H9 (cell line): Measurements from ENCODE around the gene RHBDD3. TPM values are rescaled to one million over a fixed set of nuclear protein-coding genes. Genes with fewer than 3 reads are reported as not detected.

Experiments used
- DNase-seq: peaks from one replicate; pipeline ENCODE4 v3.0.0-alpha.2; 2017
- H2AFZ ChIP-seq: one replicate; pipeline ENCODE4 v1.6.1; 2013; ENCODE audit warnings: mild to moderate bottlenecking, low read length, control low read depth, moderate library complexity
- H2AK5ac ChIP-seq: 2 replicates; pipeline ENCODE4 v1.6.1; 2013; ENCODE audit warnings: low read length, control low read depth, mixed read lengths; ENCODE audit not compliant: insufficient read length
- H2BK120ac ChIP-seq: one replicate; pipeline ENCODE4 v1.6.1; 2013; ENCODE audit warnings: low read depth, mild to moderate bottlenecking, low read length, control low read depth, inconsistent platforms; ENCODE audit not compliant: poor library complexity, severe bottlenecking
- H2BK12ac ChIP-seq: 2 replicates; pipeline ENCODE4 v1.6.1; 2013; ENCODE audit warnings: low read length, control low read depth, mixed read lengths, low read depth; ENCODE audit not compliant: insufficient read length
- H2BK15ac ChIP-seq: 2 replicates; pipeline ENCODE4 v1.6.1; 2013; ENCODE audit warnings: low read depth, low read length, control low read depth
- H2BK20ac ChIP-seq: one replicate; pipeline ENCODE4 v1.6.1; 2013; ENCODE audit warnings: low read depth, mild to moderate bottlenecking, low read length, control low read depth, inconsistent platforms; ENCODE audit not compliant: poor library complexity, severe bottlenecking
- H2BK5ac ChIP-seq: 2 replicates; pipeline ENCODE4 v1.6.1; 2013; ENCODE audit warnings: low read length, control low read depth, mixed read lengths; ENCODE audit not compliant: insufficient read length
- H3K14ac ChIP-seq: 2 replicates; pipeline ENCODE4 v1.6.1; 2013; ENCODE audit warnings: low read length, control low read depth; ENCODE audit not compliant: insufficient read depth
- H3K18ac ChIP-seq: 2 replicates; pipeline ENCODE4 v1.6.1; 2013; ENCODE audit warnings: low read depth, mild to moderate bottlenecking, mixed read lengths, low read length, control low read depth; ENCODE audit not compliant: insufficient read length
- H3K23ac ChIP-seq: 2 replicates; pipeline ENCODE4 v1.6.1; 2013; ENCODE audit warnings: low read length, control low read depth, mixed read lengths, low read depth; ENCODE audit not compliant: insufficient read length
- H3K23me2 ChIP-seq: 2 replicates; pipeline ENCODE4 v1.6.1; 2013; ENCODE audit warnings: low read depth, mild to moderate bottlenecking, mixed read lengths, low read length, control low read depth; ENCODE audit not compliant: insufficient read length, poor library complexity, severe bottlenecking
- H3K27ac ChIP-seq: 2 replicates; pipeline ENCODE4 v1.5.1; 2013; ENCODE audit warnings: low read length, control low read depth, mixed read lengths, low read depth; ENCODE audit not compliant: insufficient read length
- H3K27me3 ChIP-seq: 2 replicates; pipeline ENCODE4 v1.6.1; 2013; ENCODE audit warnings: low read length, control low read depth, inconsistent platforms; ENCODE audit not compliant: insufficient read depth
- H3K4ac ChIP-seq: 2 replicates; pipeline ENCODE4 v1.6.1; 2013; ENCODE audit warnings: low read depth, mild to moderate bottlenecking, control low read depth, inconsistent platforms, low read length, moderate library complexity
- H3K4me1 ChIP-seq: 2 replicates; pipeline ENCODE4 v1.6.1; 2013; ENCODE audit warnings: low read length, control low read depth, inconsistent platforms; ENCODE audit not compliant: insufficient read depth
- H3K4me2 ChIP-seq: 2 replicates; pipeline ENCODE4 v1.6.1; 2013; ENCODE audit warnings: low read length, control low read depth, mixed read lengths; ENCODE audit not compliant: insufficient read length, insufficient read depth
- H3K56ac ChIP-seq: 2 replicates; pipeline ENCODE4 v1.6.1; 2013; ENCODE audit warnings: low read depth, mild to moderate bottlenecking, mixed read lengths, low read length, control low read depth; ENCODE audit not compliant: insufficient read length
- H3K79me1 ChIP-seq: 2 replicates; pipeline ENCODE4 v1.6.1; 2013; ENCODE audit warnings: low read depth, mild to moderate bottlenecking, moderate library complexity, low read length, control low read depth, inconsistent platforms; ENCODE audit not compliant: insufficient read depth, poor library complexity, severe bottlenecking
- H3K79me2 ChIP-seq: 2 replicates; pipeline ENCODE4 v1.6.1; 2013; ENCODE audit warnings: low read length, control low read depth, inconsistent platforms; ENCODE audit not compliant: insufficient read depth
- H3K9ac ChIP-seq: 2 replicates; pipeline ENCODE4 v1.6.1; 2013; ENCODE audit warnings: low read length, control low read depth, mixed read lengths; ENCODE audit not compliant: insufficient read length; ENCODE audit errors: extremely low read depth
- H3K9me3 ChIP-seq: one replicate; pipeline ENCODE4 v1.6.1; 2013; ENCODE audit warnings: low read depth, low read length, inconsistent platforms; ENCODE audit not compliant: control insufficient read depth
- H3T11ph ChIP-seq: one replicate; pipeline ENCODE4 v1.6.1; 2013; ENCODE audit warnings: mild to moderate bottlenecking, low read length, control low read depth, inconsistent platforms
- H4K20me1 ChIP-seq: one replicate; pipeline ENCODE4 v1.6.1; 2013; ENCODE audit not compliant: control insufficient read depth, insufficient read length, insufficient read depth
- H4K5ac ChIP-seq: 2 replicates; pipeline ENCODE4 v1.6.1; 2013; ENCODE audit warnings: low read depth, mild to moderate bottlenecking, mixed read lengths, low read length, control low read depth; ENCODE audit not compliant: insufficient read length
- H4K8ac ChIP-seq: replicated peaks from 2 replicates; pipeline ENCODE4 v1.6.1; 2013; ENCODE audit warnings: low read length, control low read depth, mixed read lengths, low read depth; ENCODE audit not compliant: insufficient read length
- H4K91ac ChIP-seq: 2 replicates; pipeline ENCODE4 v1.6.1; 2013; ENCODE audit warnings: low read depth, mild to moderate bottlenecking, moderate library complexity, mixed read lengths, low read length, control low read depth; ENCODE audit not compliant: insufficient read length
- H3K27ac Mint-ChIP-seq, 3 experiments: 2 replicates in 2 of 3; 3 replicates in 1 of 3; pipeline ENCODE4 v1.8.0; 2020 to 2021; ENCODE audit warnings: mixed read lengths in 3 of 3, mild to moderate bottlenecking in 1 of 3, moderate library complexity in 1 of 3
- H3K27me3 Mint-ChIP-seq: 2 replicates; pipeline ENCODE4 v1.8.0; 2021; ENCODE audit warnings: low read depth, mild to moderate bottlenecking, moderate library complexity, mixed read lengths
- H3K36me3 Mint-ChIP-seq, 3 experiments: 2 replicates in 2 of 3; 3 replicates in 1 of 3; pipeline ENCODE4 v1.8.0; 2020 to 2021; ENCODE audit warnings: low read depth in 3 of 3, mixed read lengths in 3 of 3; ENCODE audit not compliant: insufficient read depth in 1 of 3
- H3K4me1 Mint-ChIP-seq, 2 experiments: 2 replicates each; pipeline ENCODE4 v1.8.0; 2020; ENCODE audit warnings: mixed read lengths in 2 of 2
- H3K4me3 Mint-ChIP-seq, 2 experiments: 2 replicates in 1 of 2; 3 replicates in 1 of 2; pipeline ENCODE4 v1.8.0; 2020 to 2021; ENCODE audit warnings: mild to moderate bottlenecking in 2 of 2, mixed read lengths in 2 of 2, moderate library complexity in 1 of 2
- H3K9me3 Mint-ChIP-seq, 2 experiments: 2 replicates in 1 of 2; 3 replicates in 1 of 2; pipeline ENCODE4 v1.8.0; 2020; ENCODE audit warnings: mild to moderate bottlenecking in 2 of 2, mixed read lengths in 2 of 2, moderate library complexity in 1 of 2
- WGBS: extraction: QIAGEN DNeasy Blood & Tissue Kit; methylation state at CpG from one replicate; pipeline ENCODE4 v1.1.7; 2013; ENCODE audit warnings: missing lambda C conversion rate, low lambda C conversion rate, mixed read lengths; ENCODE audit not compliant: insufficient read length; ENCODE audit errors: extremely low coverage; 5-methylcytosine and 5-hydroxymethylcytosine counted together
- total RNA-seq: library from RNA; stranded (reverse); gene quantifications from 2 replicates; pipeline ENCODE4 v1.2.1, GENCODE V29; 2021
- TF ChIP-seq, protein P1 (sequence below): fragments of 200-600 bp; sonication (generic); conservative IDR thresholded peaks from 3 replicates; pipeline ENCODE4 v1.8.0; 2021; ENCODE audit warnings: antibody characterized with exemption, mild to moderate bottlenecking

Gene RHBDD3
- total RNA-seq, 1 experiment from 2014 or later: 99.7 TPM

DNA sequence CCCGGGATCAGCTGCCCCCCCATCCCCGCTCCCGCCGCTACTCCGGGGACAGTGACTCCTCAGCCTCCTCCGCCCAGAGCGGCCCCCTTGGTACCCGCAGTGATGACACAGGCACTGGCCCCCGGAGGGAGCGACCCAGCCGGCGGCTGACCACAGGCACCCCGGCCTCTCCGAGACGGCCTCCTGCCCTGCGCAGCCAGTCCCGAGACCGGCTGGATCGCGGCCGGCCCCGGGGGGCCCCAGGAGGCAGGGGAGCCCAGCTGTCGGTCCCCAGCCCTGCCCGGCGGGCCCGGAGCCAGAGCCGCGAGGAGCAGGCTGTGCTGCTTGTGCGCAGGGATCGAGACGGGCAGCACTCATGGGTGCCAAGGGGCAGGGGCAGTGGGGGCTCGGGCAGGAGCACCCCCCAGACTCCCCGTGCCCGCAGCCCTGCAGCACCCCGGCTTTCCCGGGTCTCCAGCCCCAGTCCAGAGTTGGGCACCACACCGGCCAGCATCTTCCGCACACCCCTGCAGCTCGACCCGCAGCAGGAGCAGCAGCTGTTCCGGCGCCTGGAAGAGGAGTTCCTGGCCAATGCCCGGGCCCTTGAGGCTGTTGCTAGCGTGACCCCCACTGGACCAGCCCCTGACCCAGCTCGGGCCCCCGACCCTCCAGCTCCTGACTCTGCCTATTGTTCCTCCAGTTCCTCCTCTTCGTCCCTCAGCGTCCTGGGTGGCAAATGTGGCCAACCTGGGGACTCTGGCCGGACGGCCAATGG lies 43.9 kb upstream of the RHBDD3 start:
- no peak overlapping the region for H2BK20ac ChIP-seq
- Mint-ChIP-seq H3K9me3 (peaks cover 4 to 13% of the 10 kb centered on the region in 2 experiments; a peak in 4 of 5 replicates), H3K4me1 (peaks cover 18 to 30% of the 10 kb centered on the region in 2 experiments), H3K27ac (no peak overlapping the region), H3K36me3 (peaks cover 0 to 5% (median 2%) of the 10 kb centered on the region in 3 experiments; a peak in 3 of 7 replicates), H3K27me3 (peaks cover 46% of the 10 kb centered on the region), H3K4me3 (no peak overlapping the region)
- H3K4me1 ChIP-seq: no peaks in the 10 kb centered on the region
- no peak overlapping the region for H2AK5ac ChIP-seq
- TF ChIP-seq, protein P1, sequence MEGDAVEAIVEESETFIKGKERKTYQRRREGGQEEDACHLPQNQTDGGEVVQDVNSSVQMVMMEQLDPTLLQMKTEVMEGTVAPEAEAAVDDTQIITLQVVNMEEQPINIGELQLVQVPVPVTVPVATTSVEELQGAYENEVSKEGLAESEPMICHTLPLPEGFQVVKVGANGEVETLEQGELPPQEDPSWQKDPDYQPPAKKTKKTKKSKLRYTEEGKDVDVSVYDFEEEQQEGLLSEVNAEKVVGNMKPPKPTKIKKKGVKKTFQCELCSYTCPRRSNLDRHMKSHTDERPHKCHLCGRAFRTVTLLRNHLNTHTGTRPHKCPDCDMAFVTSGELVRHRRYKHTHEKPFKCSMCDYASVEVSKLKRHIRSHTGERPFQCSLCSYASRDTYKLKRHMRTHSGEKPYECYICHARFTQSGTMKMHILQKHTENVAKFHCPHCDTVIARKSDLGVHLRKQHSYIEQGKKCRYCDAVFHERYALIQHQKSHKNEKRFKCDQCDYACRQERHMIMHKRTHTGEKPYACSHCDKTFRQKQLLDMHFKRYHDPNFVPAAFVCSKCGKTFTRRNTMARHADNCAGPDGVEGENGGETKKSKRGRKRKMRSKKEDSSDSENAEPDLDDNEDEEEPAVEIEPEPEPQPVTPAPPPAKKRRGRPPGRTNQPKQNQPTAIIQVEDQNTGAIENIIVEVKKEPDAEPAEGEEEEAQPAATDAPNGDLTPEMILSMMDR: no peak
- H3K79me2 ChIP-seq: no peaks in the 10 kb centered on the region
- no CpG with 5 or more reads among the region's 50 CpGs for WGBS
- no peak overlapping the region for H2BK12ac ChIP-seq
- H3K23ac ChIP-seq: no peak overlapping the region
- H4K8ac ChIP-seq: no peak overlapping the region
- H3K18ac ChIP-seq: peak overlapping the region; percentile 77
- H3K27me3 ChIP-seq: peaks cover 28% of the 10 kb centered on the region
- H4K20me1 ChIP-seq: no peaks in the 10 kb centered on the region
- H2BK15ac ChIP-seq: no peak overlapping the region
- H3K79me1 ChIP-seq: no peaks in the 10 kb centered on the region
- no peak overlapping the region for H3T11ph ChIP-seq
- H4K5ac ChIP-seq: no peak overlapping the region
- H4K91ac ChIP-seq: no peak overlapping the region
- H3K4ac ChIP-seq: no peak overlapping the region
- no peak overlapping the region for H3K27ac ChIP-seq
- H3K56ac ChIP-seq: no peak overlapping the region
- no peak overlapping the region for H3K9ac ChIP-seq
- H3K14ac ChIP-seq: peak overlapping the region; percentile 71; the same call in 1 of the 2 replicates
- H3K4me2 ChIP-seq: no peak overlapping the region
- peaks cover 5% of the 10 kb centered on the region for H3K23me2 ChIP-seq
- H2BK120ac ChIP-seq: no peak overlapping the region
- no peaks in the 10 kb centered on the region for H3K9me3 ChIP-seq
- H2BK5ac ChIP-seq: no peak overlapping the region
- H2AFZ ChIP-seq: no peak overlapping the region
- no peak for DNase-seq
